ENCODE data around the gene GARIN3.
"Not testable (repeated sequence)": the region's sequence is repeated elsewhere in the genome, so short reads cannot be mapped to it uniquely, and the experiment has no call there.

GARIN3 gene

DNA sequence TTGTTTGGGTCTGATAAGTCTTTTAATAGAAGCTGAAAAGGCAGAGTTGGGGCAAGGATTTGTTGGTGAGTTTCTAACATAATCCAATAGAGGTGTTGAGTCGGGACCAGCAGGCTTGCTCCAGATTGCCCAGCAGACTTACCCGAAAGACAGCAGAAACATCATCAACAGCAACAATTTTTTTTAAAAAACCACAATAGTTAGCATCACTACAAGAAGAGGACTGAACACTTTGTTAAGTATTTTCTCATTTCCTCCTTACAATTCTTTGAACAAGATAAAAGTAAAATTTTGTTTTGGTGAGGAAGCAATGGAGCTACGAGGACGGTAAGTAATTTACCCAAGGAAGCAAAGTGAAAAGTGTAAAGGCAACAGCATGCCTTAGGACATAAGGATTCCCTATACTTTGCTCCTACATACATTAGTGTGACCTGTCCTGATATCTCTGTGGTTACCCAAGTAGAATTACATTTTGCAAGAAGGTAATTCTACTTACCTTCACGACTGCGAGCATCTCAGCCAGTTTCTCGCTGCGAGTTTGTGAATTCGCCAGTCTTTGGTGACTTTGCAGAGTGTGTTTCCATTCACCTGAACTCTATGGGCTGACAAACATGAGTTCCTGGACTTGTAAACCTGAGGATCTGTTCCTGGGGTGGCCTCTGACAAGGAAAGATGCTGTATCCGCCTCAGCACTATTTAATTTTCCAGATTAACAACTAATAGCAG is 27.8 kb upstream of the GARIN3 start:
- Mint-ChIP-seq H3K9me3 (no peaks in the 10 kb centered on the region), H3K27ac (peak overlapping the region; percentile 73 to 79), H3K4me3 (peak overlapping the region; percentile 72 to 86), H3K4me1 (peaks cover 87% of the 10 kb centered on the region), H3K27me3 (no peaks in the 10 kb centered on the region)
- DNase-seq (peak in 1 of 2 donors; percentile 23), ATAC-seq (no peak)

GRCh38 chr5:157189223-157189622 is 23.2 kb upstream of the GARIN3 start:
- peak overlapping the region; percentile 83 to 93 for H3K27ac Mint-ChIP-seq
- DNase-seq (peak in 1 of 2 donors; percentile 63), ATAC-seq (peak; percentile 80)
- peaks cover 74% of the 10 kb centered on the region for H3K4me1 Mint-ChIP-seq
- H3K27me3 Mint-ChIP-seq, result no peaks in the 10 kb centered on the region
- peak overlapping the region; percentile 73 to 87 for H3K4me3 Mint-ChIP-seq
- no peaks in the 10 kb centered on the region for H3K9me3 Mint-ChIP-seq

GRCh38 chr5:157188270-157188669 is 22.2 kb upstream of the GARIN3 start:
- Mint-ChIP-seq H3K27ac (peak overlapping the region; percentile 83 to 93), H3K9me3 (no peaks in the 10 kb centered on the region), H3K27me3 (no peaks in the 10 kb centered on the region), H3K4me3 (peak overlapping the region; percentile 73 to 87), H3K4me1 (peaks cover 64% of the 10 kb centered on the region)
- DNase-seq, result no peak
- no peak for ATAC-seq

GRCh38 chr5:157187046-157187754 is 21.1 kb upstream of the GARIN3 start:
- ATAC-seq (peak; percentile 41), DNase-seq (no peak)
- H3K27ac Mint-ChIP-seq, result peak overlapping the region; percentile 81 to 85
- H3K9me3 Mint-ChIP-seq, result no peaks in the 10 kb centered on the region
- no peaks in the 10 kb centered on the region for H3K27me3 Mint-ChIP-seq
- H3K4me1 Mint-ChIP-seq, result peaks cover 54% of the 10 kb centered on the region
- peak overlapping the region; percentile 73 to 87 for H3K4me3 Mint-ChIP-seq

DNA sequence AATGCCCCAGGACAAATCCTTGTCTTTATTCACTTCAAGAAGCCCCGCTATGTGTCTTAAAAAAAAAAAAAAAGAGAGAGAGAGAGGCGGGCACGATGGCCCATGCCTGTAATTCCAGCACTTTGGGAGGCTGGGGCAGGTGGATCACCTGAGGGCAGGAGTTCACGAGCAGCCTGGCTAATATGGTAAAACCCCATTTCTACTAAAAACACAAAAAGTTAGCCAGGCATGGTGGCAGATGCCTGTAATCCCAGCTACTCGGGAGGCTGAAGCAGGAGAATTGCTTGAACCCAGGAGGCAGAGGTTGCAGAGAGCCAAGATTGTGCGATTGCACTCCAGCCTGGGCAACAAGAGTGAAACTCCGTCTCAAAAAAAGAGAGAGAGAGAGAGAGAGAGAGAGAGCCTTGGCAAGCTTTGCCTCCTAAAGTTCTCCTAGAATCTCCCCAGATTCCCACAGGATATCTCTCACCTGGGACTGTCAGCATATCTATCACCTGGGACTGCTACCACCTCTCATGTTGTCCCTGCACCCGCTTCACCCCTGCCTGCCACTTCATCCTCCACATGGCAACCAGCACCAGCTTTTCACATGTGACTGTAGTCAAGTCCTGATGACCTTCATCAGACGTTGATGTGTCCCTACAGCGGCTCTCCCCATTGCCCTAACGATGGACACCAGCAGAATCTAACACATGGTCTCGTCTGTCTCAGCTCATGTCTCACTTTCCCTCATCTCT is 20.4 kb upstream of the GARIN3 start:
- Mint-ChIP-seq H3K27me3 (no peaks in the 10 kb centered on the region), H3K4me3 (peak overlapping the region; percentile 73 to 87), H3K4me1 (peaks cover 47% of the 10 kb centered on the region), H3K27ac (peak overlapping the region; percentile 85), H3K9me3 (no peaks in the 10 kb centered on the region)
- DNase-seq (no peak), ATAC-seq (peak; percentile 15)

- Mint-ChIP-seq H3K4me3 (peak overlapping the region; percentile 73 to 87), H3K4me1 (peaks cover 44% of the 10 kb centered on the region), H3K27ac (peak overlapping the region; percentile 74 to 94)
- peak in 1 of 2 donors; percentile 35 for DNase-seq
- ATAC-seq, H3K9me3 Mint-ChIP-seq, H3K27me3 Mint-ChIP-seq: not testable (repeated sequence)
These were observed 19.1 kb upstream of the GARIN3 start for GRCh38 chr5:157185122-157185521.

- Mint-ChIP-seq H3K27me3 (no peaks in the 10 kb centered on the region), H3K4me1 (peaks cover 48% of the 10 kb centered on the region), H3K27ac (peak overlapping the region; percentile 82 to 94), H3K4me3 (peak overlapping the region; percentile 73 to 87), H3K9me3 (no peaks in the 10 kb centered on the region)
- ATAC-seq (no peak), DNase-seq (peak in 1 of 2 donors; percentile 22)
These were observed 18.1 kb upstream of the GARIN3 start for GRCh38 chr5:157184117-157184670.

DNA sequence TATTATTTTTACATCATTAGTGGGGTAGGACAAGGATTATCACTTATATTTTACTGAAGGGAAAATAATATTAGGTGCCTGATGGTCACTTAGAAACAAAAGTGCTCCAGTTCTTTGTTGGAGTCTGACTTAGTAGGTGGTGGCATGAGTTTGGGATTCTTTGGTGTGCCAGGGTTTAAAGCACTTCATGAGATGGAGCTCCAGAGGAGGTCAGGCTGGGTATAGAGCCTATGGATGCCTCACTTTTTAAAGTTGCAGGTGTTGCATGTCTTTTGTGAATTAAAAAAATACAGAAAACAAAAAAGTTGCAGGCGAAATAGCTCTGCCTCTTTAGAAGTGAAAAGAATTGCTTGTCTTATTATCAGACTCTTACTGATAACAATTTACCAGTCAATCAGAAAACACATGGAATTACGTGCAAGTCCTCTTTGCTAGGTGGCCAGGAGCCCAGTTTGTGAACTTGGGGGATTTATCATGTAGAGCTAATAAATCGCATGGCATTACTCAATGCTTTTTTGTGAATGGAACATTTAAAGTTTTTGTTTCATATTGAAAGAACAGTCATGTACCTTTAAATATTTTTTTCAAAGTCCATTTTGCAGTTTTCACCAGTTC is 16.2 kb upstream of the GARIN3 start:
- peak overlapping the region; percentile 99 to 100 for H3K27ac Mint-ChIP-seq
- H3K9me3 Mint-ChIP-seq, result peaks cover 0 to 8% of the 10 kb centered on the region in 2 donors
- H3K4me1 Mint-ChIP-seq, result peaks cover 48% of the 10 kb centered on the region
- ATAC-seq (no peak), DNase-seq (peak in 1 of 2 donors; percentile 13)
- H3K27me3 Mint-ChIP-seq, result no peaks in the 10 kb centered on the region
- H3K4me3 Mint-ChIP-seq, result peak overlapping the region; percentile 87 to 97

DNA sequence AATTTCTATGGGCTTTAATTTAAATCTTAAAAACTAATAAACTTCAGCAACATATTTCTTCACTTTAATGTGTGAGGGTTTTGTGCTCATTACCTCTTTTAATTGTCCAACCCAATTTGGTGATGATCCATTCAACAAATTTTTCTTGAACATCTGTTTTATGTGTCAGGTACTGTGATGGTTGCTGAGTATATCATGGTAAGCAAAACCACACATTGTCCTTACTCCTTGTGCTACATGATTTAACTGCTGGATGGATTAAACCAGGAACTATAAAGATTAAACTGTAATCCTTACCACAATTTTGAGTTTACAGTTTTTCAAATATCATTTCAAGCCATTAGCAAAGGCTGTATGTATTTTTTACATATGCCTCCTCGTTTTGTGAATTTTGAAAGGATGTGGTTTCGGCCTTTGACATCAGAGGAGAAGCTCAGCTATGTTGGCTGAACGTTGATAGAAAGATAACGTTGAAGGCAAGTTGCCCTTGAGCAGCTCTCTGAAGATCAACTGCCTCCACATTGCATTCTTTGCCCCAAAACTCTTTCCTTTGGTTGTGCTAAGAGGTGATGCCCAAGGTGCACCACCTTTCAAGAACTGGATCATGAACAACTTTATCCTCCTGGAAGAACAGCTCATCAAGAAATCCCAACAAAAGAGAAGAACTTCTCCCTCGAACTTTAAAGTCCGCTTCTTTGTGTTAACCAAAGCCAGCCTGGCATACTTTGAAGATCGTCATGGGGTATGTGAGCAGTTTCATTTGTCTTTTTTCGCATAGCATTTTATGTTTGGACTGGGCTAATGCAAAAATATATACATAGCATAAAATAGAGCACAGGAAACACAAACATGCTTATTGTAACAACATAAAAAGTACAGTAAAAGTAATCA is 14.6 kb upstream of the GARIN3 start, which contains the start of gene ITK:
TSS of gene ITK (plus strand) at position 467 of the 891 bp plus-strand sequence. CDS start at position 605, 138 bp downstream.
- DNase-seq (peak; percentile 45 to 59), ATAC-seq (peak; percentile 76)
- peaks cover 0 to 8% of the 10 kb centered on the region in 2 donors for H3K9me3 Mint-ChIP-seq
- H3K4me1 Mint-ChIP-seq, result peaks cover 49% of the 10 kb centered on the region
- peak within 1 kb of the TSS; percentile 99 to 100 for H3K27ac Mint-ChIP-seq
- H3K4me3 Mint-ChIP-seq, result peak within 1 kb of the TSS; percentile 87 to 97
- H3K27me3 Mint-ChIP-seq, result no peaks in the 10 kb centered on the region

- DNase-seq (no peak), ATAC-seq (no peak)
- peaks cover 0 to 8% of the 10 kb centered on the region in 2 donors for H3K9me3 Mint-ChIP-seq
- no peaks in the 10 kb centered on the region for H3K27me3 Mint-ChIP-seq
- H3K4me3 Mint-ChIP-seq, result peak overlapping the region; percentile 72 to 87
- peak overlapping the region; percentile 97 to 100 for H3K27ac Mint-ChIP-seq
- H3K4me1 Mint-ChIP-seq, result peaks cover 65% of the 10 kb centered on the region
These were observed 12.9 kb upstream of the GARIN3 start for GRCh38 chr5:157178966-157179365.

DNA sequence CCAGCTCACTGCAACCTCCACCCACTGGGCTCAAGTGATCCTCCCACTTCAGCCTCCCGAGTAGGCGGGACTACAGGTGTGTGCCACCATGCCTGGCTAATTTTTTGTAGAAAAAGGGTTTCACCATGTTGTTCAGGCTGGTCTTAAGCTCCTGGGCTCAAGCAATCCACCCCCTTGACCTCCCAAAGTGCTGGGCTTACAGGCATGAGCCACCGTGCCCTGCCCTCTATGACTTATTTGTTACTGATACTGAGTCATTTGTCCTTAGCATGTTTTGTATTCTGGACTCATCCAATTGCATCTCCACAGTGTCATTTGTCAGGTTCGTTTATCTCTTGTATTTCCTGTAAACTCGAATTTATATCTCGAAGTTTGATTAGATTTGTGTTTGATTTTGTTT is 11.9 kb upstream of the GARIN3 start:
- no peaks in the 10 kb centered on the region for H3K27me3 Mint-ChIP-seq
- ATAC-seq, result peak; percentile 49
- H3K4me1 Mint-ChIP-seq, result peaks cover 70% of the 10 kb centered on the region
- H3K4me3 Mint-ChIP-seq, result peak overlapping the region; percentile 72 to 87
- H3K27ac Mint-ChIP-seq, result peak overlapping the region; percentile 97 to 100
- peaks cover 0 to 8% of the 10 kb centered on the region in 2 donors for H3K9me3 Mint-ChIP-seq
- DNase-seq, result peak in 1 of 2 donors; percentile 47

GRCh38 chr5:157175071-157175612 is 9.1 kb upstream of the GARIN3 start:
- ATAC-seq (peak; percentile 51), DNase-seq (peak in 1 of 2 donors; percentile 75)
- Mint-ChIP-seq H3K9me3 (peaks cover 11 to 19% of the 10 kb centered on the region in 2 donors), H3K27me3 (no peaks in the 10 kb centered on the region), H3K4me1 (peaks cover 95% of the 10 kb centered on the region), H3K27ac (peak overlapping the region; percentile 22 to 95), H3K4me3 (peak overlapping the region; percentile 66 to 87)

GRCh38 chr5:157172403-157172802 is 6.3 kb upstream of the GARIN3 start:
- peak overlapping the region; percentile 83 to 91 for H3K27ac Mint-ChIP-seq
- DNase-seq, result peak; percentile 84 to 94
- no peaks in the 10 kb centered on the region for H3K27me3 Mint-ChIP-seq
- H3K9me3 Mint-ChIP-seq, result peaks cover 12 to 22% of the 10 kb centered on the region in 2 donors
- peaks cover 94% of the 10 kb centered on the region for H3K4me1 Mint-ChIP-seq
- H3K4me3 Mint-ChIP-seq, result peak overlapping the region; percentile 70 to 72
- peak; percentile 96 for ATAC-seq
